Stimulated activated CD4-positive, alpha-beta T cell treated with anti-CD3 and anti-CD28 coated beads, TNF-alpha, amount 100 ng/mL, for 4 hours (primary cell): ENCODE data around the gene VSIG4.
"Not testable (repeated sequence)": the region's sequence is repeated elsewhere in the genome, so short reads cannot be mapped to it uniquely, and the experiment has no call there.

Experiments used
- DNase-seq, 3 experiments: peaks; one replicate each; pipeline ENCODE4 v3.0.0-alpha.2; 2020; ENCODE audit warnings: low read depth in 3 of 3

The VSIG4 gene

DNA sequence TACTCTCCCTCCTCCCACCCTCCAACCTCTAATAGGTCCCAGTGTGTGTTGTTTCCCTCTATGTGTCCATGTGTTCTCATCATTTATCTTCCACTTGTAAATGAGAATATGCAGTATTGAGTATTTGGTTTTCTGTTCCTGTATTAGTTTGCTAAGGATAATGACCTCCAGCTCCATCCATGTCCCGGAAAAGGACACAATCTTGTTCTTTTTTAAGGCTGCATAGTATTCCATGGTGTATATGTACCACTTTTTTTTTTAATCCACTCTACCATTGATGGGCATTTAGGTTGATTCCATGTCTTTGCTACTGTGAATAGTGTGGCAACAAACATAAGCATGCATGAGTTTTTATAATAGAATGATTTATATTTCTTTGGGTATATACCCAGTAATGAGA lies 62.7 kb downstream of the VSIG4 start:
- DNase-seq: not testable (repeated sequence)

DNA sequence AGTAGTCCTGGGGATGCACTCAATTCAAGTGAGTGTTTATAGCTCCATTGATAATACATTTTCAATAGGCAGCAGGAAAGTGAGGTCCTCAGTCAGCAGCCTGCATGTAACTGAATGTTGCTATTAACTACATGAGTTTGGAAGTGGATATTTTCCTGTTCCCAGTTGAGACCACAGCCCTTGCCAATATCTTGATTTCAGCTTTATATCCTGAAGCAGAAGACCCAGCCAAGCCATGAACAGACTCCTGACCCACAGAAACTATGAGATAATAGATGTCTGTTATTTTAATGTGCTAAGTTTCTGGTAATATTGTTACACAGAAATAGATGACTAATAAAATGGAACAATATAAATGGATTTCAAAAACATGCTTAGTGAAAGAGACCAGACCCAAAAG lies 63.7 kb downstream of the VSIG4 start:
- no peak for DNase-seq

DNA sequence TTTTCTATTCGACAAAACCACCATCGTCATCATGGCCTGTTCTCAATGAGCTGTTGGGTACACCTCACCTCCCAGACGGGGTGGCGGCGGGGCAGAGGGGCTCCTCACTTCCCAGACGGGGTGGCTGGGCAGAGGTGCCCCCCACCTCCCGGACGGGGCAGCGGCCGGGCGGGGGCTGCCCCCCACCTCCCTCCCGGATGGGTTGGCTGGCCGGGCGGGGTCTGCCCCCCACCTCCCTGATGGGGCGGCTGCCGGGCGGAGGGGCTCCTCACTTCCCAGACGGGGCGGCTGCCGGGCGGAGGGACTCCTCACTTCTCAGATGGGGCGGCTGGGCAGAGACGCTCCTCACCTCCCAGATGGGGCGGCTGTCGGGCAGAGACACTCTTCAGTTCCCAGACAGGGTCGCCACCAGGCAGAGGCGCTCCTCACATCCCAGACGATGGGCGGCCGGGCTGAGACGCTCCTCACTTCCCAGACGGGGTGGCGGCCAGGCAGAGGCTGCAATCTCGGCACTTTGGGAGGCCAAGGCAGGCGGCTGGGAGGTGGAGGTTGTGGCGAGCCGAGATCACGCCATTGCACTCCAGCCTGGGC lies 64.6 kb downstream of the VSIG4 start:
- DNase-seq: not testable (repeated sequence)
